Eye (tissue), 1 donor: Measurements from ENCODE around the gene OPCML.

Experiments
- DNase-seq: peaks from one replicate; pipeline ENCODE4 v3.0.0-alpha.2; 2015

Gene OPCML

DNA sequence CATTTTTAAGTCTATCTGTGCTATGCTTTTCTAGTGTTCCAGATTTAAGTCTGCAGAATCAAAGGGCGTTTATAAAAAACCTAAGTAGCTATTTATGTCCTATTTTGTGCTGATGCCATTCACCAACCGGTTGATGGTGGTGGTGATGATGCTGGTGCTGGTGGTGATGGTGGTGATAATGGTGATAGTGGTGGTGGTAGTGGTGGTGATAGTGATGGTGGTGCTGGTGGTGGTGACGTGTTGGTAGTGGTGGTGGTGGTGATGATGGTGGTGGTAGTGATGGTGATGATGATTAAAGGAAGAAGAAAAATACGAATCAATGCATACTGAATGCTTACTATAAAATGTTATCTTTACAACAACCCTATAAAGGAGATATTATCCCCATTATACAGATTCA, 178.2 kb downstream of the OPCML start:
- DNase-seq: no peak

DNA sequence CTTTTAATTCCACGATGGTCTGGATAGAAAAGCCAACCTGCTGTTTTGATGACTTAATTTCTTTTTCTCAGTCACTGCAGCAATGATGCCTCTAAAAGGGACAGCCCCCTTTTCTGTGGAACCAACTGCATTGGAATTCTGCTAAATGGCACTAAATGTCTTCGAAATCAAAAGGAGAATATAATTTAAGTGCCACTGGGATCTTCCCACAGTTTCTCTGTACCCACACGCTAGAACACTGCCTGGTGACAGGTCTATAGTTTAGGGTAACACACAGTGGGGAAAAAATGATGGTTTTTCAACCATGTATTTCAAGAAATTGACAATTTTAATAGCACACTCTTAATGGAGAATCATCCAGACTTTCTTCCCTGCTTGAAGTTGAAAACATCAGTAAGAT, 182.3 kb downstream of the OPCML start:
- DNase-seq: no peak

DNA sequence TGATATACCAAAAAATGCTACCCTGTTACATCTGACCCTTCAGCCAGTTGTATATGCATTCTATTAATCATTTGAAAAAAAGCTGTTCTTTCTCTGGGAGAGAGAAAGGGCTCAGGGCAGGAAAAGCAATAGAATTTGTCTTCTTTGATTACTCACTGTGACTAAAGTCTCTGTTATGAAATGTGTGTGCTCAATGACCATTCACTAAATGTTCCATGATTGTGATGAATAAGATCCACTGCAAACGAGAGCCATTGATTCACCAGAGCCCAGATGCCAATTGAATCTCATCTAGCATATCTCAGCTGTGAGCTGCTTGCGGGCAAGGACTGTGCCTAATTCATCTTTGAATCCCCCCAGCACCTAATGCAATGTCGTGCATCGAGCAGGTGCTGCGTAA, 184.3 kb downstream of the OPCML start:
- no peak for DNase-seq

DNA sequence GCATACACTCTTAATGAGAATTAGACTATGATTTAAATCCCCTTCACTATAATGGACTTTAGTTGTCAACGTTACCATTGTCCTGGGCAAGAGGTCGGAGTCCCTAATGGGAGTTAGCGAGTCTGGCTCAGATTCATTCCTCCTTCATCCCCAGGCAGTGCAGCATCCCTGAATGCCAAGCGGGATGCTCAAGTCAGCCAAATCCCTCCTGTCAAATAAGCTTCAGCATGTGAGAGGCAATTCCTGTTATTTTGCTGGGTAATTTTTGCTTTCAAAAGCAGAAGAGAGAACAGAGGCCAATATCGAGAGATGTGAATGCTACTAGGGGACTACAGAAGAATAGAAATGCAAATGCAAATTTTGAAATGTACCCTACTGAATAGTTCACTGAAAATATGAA, 186.2 kb downstream of the OPCML start:
- DNase-seq: no peak

DNA sequence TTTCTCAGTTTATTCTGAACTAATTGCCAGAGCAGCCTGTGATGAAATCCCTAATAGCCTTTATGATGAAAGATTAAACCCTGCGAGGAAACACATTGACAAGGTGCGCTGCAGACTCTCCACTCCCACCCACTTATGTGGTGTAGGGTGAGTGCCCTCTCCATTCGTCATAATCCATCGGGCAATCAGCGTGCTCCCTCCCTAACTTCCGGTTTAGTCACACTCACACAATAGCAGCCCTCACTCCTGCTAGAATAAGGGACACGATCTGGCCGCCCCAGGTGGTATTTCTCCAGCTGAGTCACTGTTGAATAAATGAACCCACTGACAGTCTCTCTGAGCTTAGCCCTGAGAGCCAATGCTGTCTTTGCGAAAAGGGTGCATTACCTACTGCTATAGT, 188.3 kb downstream of the OPCML start:
- DNase-seq: no peak

DNA sequence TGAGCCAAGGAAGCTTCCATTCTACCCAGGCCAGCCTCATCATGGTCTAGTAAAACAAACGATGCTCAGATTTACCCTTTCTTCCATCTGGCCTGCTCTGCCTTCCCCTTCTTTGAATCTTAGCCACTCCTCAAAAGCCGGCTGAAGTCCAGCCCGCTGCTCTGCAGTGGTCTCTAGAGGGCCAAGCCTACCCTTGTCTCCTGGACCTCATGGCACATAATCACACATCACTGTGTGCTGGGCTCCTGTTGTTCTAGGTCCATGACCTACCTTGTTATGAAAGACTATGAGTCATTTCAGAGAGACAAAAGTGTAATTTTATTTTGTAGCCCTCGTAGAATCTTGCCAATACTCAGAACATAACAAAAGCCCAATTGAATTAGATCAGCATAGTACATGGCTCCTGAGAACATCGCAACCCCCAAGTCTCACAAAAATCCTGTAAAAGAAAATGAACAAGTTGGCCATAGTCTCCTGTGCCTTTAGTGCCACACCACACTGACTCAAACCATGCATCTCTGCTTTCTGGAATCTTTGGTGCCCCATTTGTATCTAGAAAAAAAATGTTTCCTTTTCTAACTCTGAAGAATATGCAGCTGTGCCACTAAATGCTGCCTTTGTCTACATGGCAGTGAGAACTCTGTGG, 192.7 kb downstream of the OPCML start:
- no peak for DNase-seq

DNA sequence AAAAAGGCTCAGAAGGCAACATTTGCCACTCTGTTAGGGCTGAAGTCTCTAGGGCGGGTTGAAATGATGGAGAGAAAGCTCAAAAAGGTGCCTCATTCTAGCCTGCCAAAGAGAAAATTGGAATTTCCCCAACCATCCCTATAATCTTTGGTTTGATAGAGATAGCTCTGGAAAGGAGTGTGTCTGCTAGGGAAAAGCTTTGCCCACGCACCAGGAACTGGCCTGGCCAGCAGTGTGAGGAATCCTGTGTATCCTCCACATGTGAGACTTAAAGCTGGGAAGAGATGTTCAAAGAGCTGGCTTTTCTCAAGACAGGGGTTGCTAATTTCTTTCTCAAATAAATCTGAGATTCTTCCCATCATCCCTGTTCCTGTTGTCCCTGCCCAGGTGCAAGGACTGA, 193.7 kb downstream of the OPCML start:
- DNase-seq: no peak

DNA sequence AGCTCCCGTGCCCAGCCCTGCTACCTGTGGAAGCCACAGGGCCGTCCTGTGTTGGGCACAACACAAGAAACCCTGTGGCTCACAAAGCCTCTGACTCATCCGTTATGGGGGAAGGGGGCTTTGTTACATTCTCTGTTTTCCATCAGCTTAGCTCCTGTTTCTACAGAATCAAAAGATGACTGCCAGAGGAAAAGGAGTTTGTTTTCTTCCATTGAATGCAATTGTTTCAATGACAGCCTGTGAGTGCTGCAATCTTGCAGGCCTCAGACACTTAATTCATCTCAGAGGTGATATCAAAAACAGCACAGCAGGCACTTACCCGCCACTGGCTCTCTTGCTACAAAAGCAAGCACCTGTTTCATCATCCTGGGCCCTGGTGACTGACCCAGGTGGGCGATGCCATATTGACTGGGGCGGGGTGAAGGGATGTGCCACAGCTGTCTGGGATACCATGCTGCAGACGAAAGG, 194.3 kb downstream of the OPCML start:
- DNase-seq: no peak

DNA sequence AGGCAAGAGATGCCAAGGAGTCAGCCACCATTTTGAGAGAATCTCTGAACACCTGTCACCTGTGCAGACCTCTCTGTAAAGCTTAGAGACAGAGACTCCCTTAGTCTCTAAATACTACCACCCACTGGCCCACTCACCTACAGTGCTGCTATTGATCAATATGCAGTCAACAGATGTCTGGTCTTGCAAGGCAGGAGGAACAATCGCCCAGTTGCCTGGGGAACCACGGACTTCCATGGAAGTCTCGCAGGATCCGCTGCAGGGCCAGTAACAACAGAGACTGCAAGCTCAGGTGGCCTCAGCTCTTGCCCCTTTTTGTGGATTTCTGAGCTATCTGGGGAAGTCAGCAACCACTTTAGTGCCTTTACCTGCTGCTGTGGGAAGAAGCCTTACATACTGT, 195.1 kb downstream of the OPCML start:
- DNase-seq: no peak

DNA sequence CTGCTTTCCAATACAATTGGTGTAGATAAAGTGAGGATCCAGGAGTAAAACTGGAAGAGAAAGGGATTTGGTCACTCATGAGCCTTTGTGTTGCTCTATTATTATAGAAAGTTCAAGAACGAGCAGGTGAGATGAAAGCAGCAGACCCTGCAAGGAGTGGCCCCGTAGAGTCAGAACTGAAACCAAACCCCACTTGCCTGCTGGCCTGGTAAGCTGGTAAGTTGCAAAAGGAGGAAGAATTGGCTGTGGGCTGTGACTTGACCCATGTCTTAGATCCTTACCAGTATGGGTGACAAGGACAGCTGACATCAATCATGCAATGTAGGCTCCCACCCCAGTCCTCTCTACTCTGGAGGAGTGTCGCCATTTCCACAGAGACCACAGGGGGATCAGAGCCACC, 201.3 kb downstream of the OPCML start:
- no peak for DNase-seq

DNA sequence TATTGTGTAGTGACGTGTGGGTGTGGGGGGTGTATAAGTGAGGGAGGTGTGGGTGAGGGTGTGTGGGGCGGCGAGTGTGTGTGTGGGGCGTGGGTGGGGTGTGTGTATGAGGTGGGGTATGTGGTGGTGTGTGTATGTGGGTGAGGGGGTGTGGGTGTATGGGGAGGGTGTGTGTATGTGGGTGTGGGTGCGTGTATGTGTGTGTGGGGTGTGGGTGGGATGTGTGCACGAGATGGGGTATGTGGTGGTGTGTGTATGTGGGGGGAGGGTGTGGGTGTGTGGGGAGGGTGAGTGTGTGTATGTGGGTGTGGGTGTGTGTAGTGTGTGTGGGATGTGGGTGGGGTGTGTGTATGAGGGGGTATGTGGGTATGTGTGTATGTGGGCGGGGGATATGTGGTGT, 205.5 kb downstream of the OPCML start:
- DNase-seq: no peak

DNA sequence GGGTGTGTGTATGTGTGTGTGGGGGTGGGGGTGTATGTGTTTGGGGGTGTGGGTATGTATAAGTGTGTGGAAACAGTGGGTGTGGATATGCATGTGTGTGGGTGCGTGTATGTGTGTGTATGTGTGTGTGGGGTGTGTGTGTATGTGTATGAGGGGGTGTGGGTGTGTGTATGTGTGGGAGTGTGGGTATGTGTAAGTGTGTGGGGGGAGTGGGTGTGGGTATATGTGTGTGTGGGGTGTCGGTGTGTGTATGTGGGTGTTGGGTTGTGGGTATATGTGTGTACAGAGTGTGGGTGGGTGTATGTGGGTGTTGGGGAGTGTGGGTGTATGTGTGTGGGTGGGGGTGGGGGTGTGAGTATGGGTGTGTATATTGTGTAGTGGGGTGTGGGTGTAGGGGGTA, 206.0 kb downstream of the OPCML start:
- DNase-seq: no peak

DNA sequence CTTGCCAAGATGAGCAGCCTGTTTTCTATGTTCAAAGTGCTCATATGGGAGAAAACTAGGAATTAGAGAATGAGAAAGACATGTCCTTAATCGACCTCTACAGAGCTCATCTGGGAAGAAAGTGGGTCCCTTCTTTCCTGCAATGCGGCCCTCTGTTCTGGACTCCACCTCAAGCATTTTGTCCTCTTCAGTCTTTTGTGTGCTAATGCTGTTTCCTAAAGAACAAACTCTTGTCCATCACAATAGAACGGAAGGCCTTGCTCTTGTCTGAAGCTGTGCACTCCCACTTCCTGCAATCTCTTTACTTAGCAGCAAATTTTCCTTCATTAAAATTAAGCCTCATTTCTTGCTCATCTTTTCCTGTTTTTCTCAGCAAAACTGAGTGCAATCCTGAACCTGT, 206.6 kb downstream of the OPCML start:
- no peak for DNase-seq

DNA sequence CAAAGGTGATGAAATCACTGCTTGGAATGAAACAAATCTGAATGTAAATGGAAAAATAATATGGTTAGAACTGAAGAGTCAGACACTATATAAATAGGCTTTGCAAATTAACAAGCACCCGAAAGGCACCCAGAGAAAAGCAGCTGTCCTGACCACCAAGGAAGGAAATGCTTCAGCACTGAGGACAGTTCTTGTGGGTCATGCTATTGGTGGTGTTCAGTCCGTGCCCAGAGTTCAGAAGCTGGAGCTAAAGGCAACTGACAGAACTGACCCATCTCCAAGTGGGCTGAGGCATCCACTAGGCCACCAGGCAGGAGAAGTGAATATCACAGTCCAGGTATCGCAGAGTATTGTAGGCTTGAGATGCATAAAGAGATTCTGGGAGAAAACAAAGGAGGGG, 208.9 kb downstream of the OPCML start:
- DNase-seq: no peak

DNA sequence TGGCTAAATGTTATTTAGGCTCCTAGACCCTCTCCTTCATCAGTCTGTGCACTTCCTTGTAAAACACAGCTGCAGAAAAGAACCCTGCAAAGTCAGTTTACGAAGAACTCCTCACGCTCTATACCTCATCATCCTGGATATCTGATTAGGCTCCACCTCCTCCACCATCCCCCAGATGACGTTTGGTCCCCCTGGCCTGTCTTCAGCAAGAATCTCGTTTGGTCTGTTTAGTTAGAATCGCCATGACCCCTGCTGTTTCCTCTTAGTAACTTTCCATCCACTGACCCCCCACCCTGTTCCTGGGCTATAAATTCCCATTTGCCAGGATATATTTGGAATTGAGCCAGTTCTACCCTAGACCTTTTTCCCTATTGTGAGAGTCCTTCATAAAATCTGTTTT, 214.1 kb downstream of the OPCML start:
- no peak for DNase-seq

DNA sequence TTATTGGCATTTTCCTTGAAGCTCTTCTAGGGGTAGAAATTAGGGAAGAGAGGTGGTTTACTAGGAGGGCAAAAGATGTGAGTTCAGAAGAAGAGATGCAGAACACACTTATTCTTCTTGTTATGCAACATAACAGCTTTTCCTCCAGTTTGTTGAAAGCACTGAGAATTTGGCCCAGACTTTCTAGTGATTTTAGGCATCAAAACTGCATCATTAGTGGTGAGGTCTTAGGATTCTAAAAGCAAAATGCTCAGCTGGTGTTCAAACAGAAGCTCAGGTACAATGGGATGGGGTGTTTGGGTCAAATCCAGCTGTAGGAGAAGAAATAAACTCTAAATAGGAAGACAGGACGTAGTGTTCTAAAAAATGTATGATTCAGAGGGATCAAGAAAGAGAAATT, 221.1 kb downstream of the OPCML start:
- no peak for DNase-seq

DNA sequence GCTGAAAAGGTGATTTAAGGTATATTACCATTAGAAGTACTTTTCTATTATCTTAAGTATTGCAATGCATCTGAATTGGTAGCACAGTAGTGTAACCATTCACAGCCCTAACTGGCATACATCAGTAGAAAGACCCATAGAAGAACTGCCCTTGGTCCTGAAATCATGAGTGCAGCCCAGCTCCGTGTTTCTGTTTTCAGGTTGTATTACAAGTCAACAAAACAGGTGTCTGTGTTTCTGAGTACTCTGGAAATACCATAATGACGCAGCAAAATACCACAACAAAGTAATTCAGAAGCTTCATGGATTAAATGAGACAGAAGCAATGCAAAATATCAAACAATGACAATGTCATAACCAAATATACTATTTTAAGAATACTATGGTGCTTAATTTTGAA, 226.3 kb downstream of the OPCML start:
- peak; percentile 22 for DNase-seq

DNA sequence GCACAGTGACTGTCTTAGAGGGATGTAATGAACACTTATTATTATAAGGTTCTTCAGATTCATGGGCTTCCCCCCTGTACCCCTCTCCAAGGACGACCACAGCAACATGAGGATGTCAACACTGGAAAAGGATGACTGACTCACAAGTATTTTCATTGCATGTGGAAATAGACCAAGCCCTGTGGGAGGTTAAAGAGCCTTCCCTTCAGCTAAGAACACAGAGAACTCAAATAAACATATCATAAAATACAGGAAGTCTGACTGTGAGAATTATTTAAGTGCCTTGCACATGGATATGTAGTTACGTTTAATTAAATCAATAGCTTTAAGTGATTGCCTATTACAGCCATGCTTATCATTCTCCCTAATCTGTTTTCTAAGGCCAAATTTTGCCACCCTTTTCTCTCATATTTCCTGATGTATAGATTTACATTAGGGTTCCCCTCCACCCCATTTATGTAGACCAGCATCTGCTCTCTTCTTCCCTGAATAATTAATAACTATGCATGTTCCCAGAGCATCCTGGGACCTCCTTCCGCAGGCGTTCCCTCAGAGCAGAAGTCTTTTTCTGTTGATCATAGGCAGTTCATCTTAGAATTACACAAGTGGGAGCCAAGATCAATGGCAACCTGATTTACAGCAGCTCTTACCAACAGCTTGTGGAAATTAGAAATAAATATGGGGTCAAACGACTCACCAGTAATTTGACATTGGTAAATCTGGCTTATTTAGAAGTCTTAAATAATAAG, 226.9 kb downstream of the OPCML start:
- DNase-seq: peak; percentile 8

DNA sequence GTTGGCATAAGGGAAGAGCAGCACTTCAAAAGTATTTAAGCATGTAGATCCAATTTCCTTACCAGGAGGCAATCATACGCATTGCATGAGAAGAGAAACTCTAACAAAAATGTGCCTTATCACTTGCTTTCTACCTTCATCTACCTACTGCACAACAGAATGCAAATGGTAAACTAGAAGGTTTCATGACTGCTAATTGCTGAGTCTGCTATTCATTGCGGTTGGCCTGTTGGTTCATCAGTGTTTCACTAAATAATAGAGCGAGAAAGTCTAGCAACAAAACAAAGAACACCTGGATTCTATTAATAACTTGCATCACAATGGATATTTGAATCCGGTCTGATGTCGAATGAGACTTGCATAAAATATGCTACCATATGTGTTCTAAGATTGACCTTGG, 229.0 kb downstream of the OPCML start:
- DNase-seq: no peak

DNA sequence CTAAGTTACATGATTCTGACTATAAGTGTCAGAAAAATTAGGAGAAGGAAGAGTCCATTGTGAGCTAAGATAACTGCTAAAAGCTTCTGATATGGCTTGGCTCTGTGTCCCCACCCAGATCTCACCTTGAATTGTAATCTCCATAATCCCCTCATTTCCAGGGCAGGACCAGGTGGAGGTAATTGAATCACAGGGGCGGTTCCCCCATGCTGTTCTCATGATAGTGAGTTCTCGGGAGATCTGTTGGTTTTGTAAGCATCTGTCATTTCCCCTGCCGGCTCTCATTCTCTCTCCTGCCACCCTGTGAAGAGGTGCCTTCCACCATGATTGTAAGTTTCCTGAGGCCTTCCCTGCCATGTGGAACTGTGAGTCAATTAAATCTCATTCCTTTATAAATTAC, 230.2 kb downstream of the OPCML start:
- DNase-seq: no peak

DNA sequence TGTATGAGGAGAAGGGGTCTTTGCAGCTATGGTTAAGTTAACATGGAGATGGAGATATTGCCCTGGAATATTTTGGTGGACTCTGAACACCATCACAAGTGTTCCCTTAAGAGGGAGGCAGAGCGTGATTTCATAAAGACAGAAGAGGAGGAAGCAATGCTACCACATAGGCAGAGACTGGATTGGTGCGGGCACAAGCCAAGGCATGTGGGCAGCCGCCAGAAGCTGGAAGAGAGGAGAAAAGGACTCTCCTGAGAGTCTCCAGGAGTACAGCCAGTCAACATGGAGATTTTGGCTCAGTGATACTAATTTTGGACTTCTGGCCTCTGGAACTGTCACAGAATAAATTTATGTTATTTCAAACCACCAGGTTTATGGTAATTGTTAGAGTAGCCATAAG, 231.6 kb downstream of the OPCML start:
- no peak for DNase-seq

DNA sequence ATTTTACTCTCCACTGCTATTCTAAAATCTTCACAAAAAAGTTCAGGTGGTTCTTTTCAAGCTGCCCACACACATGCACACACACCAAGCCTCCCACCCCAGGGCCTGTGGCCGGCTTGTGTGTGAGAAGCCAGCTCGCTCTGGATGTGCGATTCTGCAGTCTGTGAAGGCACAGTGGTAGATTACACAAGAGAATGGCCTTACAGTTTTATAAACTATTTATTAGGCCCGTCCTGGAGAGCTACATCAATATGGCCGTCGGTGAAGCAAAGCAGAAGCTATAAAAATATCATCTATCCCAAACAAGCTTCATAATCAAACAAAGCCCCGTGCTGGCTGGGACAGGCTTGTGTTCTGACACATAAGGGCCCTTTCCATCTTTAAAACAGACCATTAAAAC, 240.5 kb downstream of the OPCML start:
- no peak for DNase-seq

DNA sequence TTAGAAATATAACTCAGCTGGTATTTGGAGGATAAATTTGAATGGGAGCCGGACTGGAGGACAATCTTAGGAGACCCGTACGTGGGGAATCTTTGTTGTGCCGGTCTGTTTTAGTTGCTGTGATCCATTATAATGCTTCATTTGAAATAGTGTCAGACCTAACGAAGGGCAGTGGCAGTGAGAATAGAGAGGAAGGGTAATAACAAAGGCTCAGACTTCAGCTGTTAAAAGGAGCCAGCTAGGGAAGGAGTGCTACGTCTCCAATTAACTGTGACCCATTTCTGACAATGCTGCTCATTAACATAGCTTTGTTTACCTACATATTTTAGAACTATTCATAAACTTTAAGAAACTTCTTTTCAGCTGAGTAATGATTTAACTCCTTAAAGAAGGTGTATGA, 246.9 kb downstream of the OPCML start:
- DNase-seq: no peak

DNA sequence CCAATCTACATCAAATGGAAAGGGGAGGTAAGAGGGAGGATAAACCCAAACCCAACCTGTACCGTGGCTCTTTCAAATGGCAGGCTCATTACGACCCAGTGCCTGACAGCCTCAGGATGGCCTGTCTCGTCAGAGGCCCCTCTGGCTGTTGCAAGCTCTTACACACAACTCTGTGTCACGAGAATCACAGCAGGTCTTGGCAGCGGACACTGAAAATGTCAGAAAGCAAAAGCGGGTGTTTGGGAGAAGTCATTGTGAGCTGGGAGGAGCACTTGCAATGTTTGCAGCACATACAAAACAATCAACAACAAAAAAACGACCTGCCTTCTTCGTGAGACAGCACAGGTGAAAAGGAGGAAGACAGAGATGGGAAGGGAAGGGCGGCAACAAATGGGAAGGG, 248.1 kb downstream of the OPCML start:
- DNase-seq: no peak

DNA sequence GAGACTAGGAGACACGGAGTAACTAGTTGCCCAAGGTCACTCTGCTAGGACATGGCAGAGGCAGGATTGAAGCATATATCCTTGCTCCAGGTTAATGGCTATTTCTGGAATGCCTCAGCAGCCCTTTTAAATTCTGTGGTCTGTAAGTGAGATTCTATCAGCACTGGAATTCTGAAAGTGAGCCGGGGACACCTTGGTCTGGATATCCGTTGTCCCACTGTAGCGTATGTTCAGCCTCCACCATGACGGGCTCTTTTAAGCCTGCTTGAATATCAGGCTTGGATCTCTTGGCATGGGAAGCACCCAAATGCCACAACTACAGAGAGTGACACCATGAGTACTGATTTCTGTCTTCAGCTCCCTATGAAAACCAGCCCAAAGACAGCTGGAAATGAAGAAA, 254.4 kb downstream of the OPCML start:
- no peak for DNase-seq
